K562 (cell line): ENCODE data around the gene LMOD1. TPM values are rescaled to one million over a fixed set of nuclear protein-coding genes. Genes with fewer than 3 reads are reported as not detected.
A peak's percentile ranks its signal among the peaks of the same experiment; 100 is the strongest.

Experiments
- ARID3A ChIP-seq: IDR thresholded peaks from 2 replicates; pipeline ENCODE4 v1.6.1; 2012; ENCODE audit warnings: low read depth, low read length, improper control_type of control experiment, borderline replicate concordance
- BDP1 ChIP-seq: IDR thresholded peaks from 3 replicates; pipeline ENCODE4 v1.6.1; 2011; ENCODE audit not compliant: insufficient read length, insufficient read depth
- BRD9 ChIP-seq: fragments of 450-650 bp; IDR thresholded peaks from 2 replicates; pipeline ENCODE4 v1.6.1; 2018; ENCODE audit warnings: low read depth; ENCODE audit not compliant: partially characterized antibody
- CCNT2 ChIP-seq: IDR thresholded peaks from 2 replicates; pipeline ENCODE4 v1.6.1; 2011; ENCODE audit warnings: borderline replicate concordance, low read depth, mild to moderate bottlenecking, moderate library complexity, mixed read lengths, low read length; ENCODE audit not compliant: insufficient read length; ENCODE audit errors: extremely low read depth
- CTBP1 ChIP-seq: fragments of 450-650 bp; IDR thresholded peaks from 2 replicates; pipeline ENCODE4 v1.6.1; 2016; ENCODE audit warnings: borderline replicate concordance
- DEAF1 ChIP-seq: fragments of 450-650 bp; formaldehyde crosslinking; IDR thresholded peaks from 2 replicates; pipeline ENCODE4 v1.4.0; 2020; ENCODE audit warnings: mild to moderate bottlenecking, moderate library complexity
- FOXO4 ChIP-seq: fragments of 450-650 bp; formaldehyde crosslinking; IDR thresholded peaks from 2 replicates; pipeline ENCODE4 v1.4.0; 2020; ENCODE audit warnings: mild to moderate bottlenecking, moderate library complexity
- HNRNPK ChIP-seq: fragments of 200-400 bp; formaldehyde crosslinking; IDR thresholded peaks from one replicate; pipeline ENCODE4 v1.6.1; 2018; ENCODE audit warnings: mild to moderate bottlenecking, low read depth, low read length; ENCODE audit not compliant: poor library complexity, severe bottlenecking
- KAT7 ChIP-seq: sonication (generic); formaldehyde crosslinking; IDR thresholded peaks from 2 replicates; pipeline ENCODE4 v1.8.0; 2022; ENCODE audit warnings: missing genetic modification reagents, mild to moderate bottlenecking, borderline replicate concordance
- LCOR ChIP-seq: sonication (generic); formaldehyde crosslinking; IDR thresholded peaks from 2 replicates; pipeline ENCODE4 v1.8.0; 2022; ENCODE audit warnings: mild to moderate bottlenecking, missing genetic modification reagents
- MTA3 ChIP-seq: fragments of 450-650 bp; formaldehyde crosslinking; IDR thresholded peaks from 2 replicates; pipeline ENCODE4 v1.6.1; 2017; ENCODE audit warnings: mild to moderate bottlenecking, borderline replicate concordance
- NR0B1 ChIP-seq: fragments of 450-650 bp; IDR thresholded peaks from one replicate; pipeline ENCODE4 v1.6.1; 2018; ENCODE audit warnings: mild to moderate bottlenecking, moderate library complexity; ENCODE audit not compliant: partially characterized antibody
- RAD51 ChIP-seq: fragments of 450-650 bp; IDR thresholded peaks from 2 replicates; pipeline ENCODE4 v1.7.1; 2016; ENCODE audit warnings: low read depth, mild to moderate bottlenecking, borderline replicate concordance
- ZBTB26 ChIP-seq: fragments of 450-650 bp; formaldehyde crosslinking; IDR thresholded peaks from 2 replicates; pipeline ENCODE4 v1.4.0; 2022; ENCODE audit warnings: missing genetic modification characterization
- ZNF324 ChIP-seq: fragments of 250-450 bp; sonication (Bioruptor Pico); IDR thresholded peaks from 2 replicates; pipeline ENCODE4 v1.4.0; 2020; ENCODE audit warnings: mild to moderate bottlenecking
- ZNF644 ChIP-seq: fragments of 200-800 bp; sonication (Bioruptor generic); IDR thresholded peaks from 2 replicates; pipeline ENCODE4 v1.6.1; 2016; ENCODE audit warnings: low read depth, missing genetic modification characterization, missing compliant biosample characterization
- ZNF77 ChIP-seq: fragments of 250-450 bp; sonication (Bioruptor Pico); IDR thresholded peaks from 2 replicates; pipeline ENCODE4 v1.5.0; 2020
- polyA plus RNA-seq, 8 experiments: library from polyadenylated mRNA; depleted of rRNA in 4 of 8; stranded (reverse) in 5 of 8; unstranded in 3 of 8; fragments of >200 nt; fragmentation: Nextera tagmentation in 2 of 8; fragmentation: Illumina TruSeq in 1 of 8; extraction: Ambion mirVana in 2 of 8; extraction: Trizol in 1 of 8; gene quantifications; 2 replicates each; pipeline versions ENCODE4 v1.2.1 to v1.2.3, GENCODE V29; 2011 to 2014; ENCODE audit warnings: inconsistent platforms in 1 of 8, missing spikeins in 1 of 8
- total RNA-seq, 7 experiments: library from RNA; depleted of rRNA in 6 of 7; stranded (reverse); fragments of >200 nt in 6 of 7; fragmentation: Illumina TruSeq in 2 of 7; extraction: Trizol in 2 of 7; gene quantifications; 2 replicates each; pipeline versions ENCODE4 v1.2.1 to v1.2.3, GENCODE V29; 2011 to 2021; ENCODE audit warnings: low replicate concordance in 1 of 7

The LMOD1 gene
- total and polyA plus RNA-seq, 9 of the 15 experiments (the other 6 are each of a cell fraction or from before 2014, with no cell fraction given): 0.03 to 0.54 (median 0.38) TPM; not detected in 1

GRCh38 chr1:201941420-201942128, 4.8 kb downstream of the LMOD1 start (continued):
- TF ChIP-seq FOXO4 (CRISPR knock-in tag) (no peak), KAT7 (no peak), ARID3A (no peak), NR0B1 (no peak), HNRNPK (no peak), ZBTB26 (CRISPR knock-in tag) (no peak), MTA3 (peak; percentile 88; the same call in 1 of the 2 replicates), ZNF324 (no peak), CTBP1 (0 out of 2 replicates have a peak, but pooled peaks have one; percentile 53), ZNF644 (peak; percentile 79), LCOR (CRISPR knock-in tag) (0 out of 2 replicates have a peak, but pooled peaks have one; percentile 66), RAD51 (no peak), CCNT2 (no peak), BDP1 (no peak), BRD9 (peak; percentile 76), DEAF1 (CRISPR knock-in tag) (no peak), ZNF77 (CRISPR knock-in tag) (no peak)
